NOMO-1 treated with DMSO at 0.1 percent for 48 hours (cell line): ENCODE results near the gene TMEM106C.

ENCODE experiments used
- DNase-seq: peaks from one replicate; lab custom pipeline; 2025; ENCODE audit not compliant: unreplicated experiment; lab: John Stamatoyannopoulos, UW

Gene TMEM106C

GRCh38 chr12:48015129-48015528 lies 51.7 kb downstream of the TMEM106C start:
- DNase-seq = no peak

GRCh38 chr12:48015954-48016353 lies 52.6 kb downstream of the TMEM106C start:
- no peak for DNase-seq

GRCh38 chr12:48016373-48017020 lies 53.1 kb downstream of the TMEM106C start:
- DNase-seq = no peak

- DNase-seq = no peak
Observed at GRCh38 chr12:48017496-48017895, 54.1 kb downstream of the TMEM106C start.

DNA sequence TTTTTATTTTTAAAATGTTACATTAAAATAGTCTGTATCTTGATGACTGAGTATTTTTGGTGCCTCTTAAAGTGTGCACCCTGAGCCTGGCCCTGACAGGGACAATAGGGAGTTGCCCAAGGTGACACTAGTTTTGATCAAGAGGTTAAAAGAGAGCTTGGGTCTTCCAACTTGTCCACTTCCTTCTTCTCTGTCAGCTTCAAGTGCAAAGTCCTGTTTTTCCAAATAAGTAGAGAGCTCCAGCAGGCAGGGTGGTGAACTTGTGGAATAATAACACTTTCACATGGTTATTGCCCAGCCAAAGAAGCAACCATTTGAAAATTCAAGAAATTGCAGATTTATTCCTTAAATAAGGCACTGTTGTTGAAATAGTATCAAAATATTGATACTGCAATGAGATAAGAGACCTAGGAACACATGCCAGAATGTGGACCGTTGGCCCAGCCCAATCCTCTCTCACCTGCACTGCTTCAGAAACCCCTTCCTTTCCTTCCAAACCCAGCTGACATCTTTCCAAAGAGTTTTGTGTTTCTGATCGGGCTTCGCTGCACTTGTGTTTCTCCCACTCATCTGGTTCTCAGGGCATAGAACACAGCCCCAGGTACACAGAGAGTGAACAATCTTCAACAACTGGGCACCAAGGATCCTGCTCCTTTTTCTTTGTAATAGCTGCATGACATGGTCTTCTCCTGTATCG lies 54.7 kb downstream of the TMEM106C start:
- no peak for DNase-seq
